ENCODE measurements around the gene PLA2G3. TPM values are rescaled to one million over a fixed set of nuclear protein-coding genes. Genes with fewer than 3 reads are reported as not detected.
"Not testable (repeated sequence)": the region's sequence is repeated elsewhere in the genome, so short reads cannot be mapped to it uniquely, and the experiment has no call there.

PLA2G3 gene
- total RNA-seq, 1 donor from 2014 or later: not detected

DNA sequence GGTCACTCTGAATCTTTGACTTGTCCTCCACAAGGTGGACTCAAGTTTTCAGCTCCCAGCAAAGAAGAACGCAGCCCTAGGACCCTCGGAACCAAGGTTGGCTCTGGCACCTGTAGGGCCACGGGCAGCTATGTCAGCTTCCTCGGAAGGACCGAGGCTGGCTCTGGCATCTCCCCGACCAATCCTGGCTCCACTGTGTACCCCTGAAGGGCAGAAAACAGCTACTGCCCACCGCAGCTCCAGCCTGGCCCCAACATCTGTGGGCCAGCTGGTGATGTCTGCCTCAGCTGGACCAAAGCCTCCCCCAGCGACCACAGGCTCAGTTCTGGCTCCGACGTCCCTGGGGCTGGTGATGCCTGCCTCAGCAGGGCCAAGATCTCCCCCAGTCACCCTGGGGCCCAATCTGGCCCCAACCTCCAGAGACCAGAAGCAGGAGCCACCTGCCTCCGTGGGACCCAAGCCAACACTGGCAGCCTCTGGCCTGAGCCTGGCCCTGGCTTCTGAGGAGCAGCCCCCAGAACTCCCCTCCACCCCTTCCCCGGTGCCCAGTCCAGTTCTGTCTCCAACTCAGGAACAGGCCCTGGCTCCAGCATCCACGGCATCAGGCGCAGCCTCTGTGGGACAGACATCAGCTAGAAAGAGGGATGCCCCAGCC is 15.4 kb downstream of the PLA2G3 start:
- intact Hi-C loops (cut with micrococcal nuclease): no loop called here

- intact Hi-C loops (cut with micrococcal nuclease): no loop called here
Observed at GRCh38 chr22:31124290-31124689, 16.0 kb downstream of the PLA2G3 start.

GRCh38 chr22:31123292-31123602 is 17.1 kb downstream of the PLA2G3 start:
- intact Hi-C loops (cut with micrococcal nuclease): no loop called here

DNA sequence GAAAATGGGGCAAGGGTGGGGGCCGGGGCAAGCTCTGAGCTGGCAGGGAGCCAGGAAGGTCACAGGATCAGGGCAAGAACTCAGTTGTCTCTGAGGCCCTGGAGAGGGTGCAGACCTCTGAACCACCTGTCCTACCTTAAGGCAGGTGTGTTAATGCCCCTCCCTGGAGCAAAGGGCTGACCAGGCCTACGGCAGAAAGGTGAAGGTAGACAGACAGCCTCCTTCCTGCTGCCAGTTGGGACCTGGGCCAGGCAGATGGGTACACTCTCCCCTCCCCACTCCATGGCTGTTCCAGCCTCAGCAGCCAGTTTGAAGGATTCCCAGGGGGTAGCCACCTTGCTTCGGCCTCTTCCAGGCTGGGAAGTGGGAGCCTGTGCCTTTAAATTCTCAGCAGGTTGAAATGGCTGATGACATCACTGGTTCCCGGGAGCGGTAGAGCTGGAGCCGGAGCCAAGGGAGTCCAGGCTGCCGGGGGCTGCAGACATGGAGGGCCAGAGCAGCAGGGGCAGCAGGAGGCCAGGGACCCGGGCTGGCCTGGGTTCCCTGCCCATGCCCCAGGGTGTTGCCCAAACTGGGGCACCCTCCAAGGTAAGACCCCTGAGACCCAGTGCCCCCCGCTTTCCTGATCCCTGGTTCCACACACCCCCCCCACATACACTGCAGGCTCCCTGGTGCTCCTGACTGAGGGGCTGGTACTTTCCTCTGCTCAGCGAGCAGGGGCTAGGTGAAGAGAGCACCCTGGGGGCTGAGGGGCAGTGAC is 17.6 kb downstream of the PLA2G3 start, which contains the start of gene INPP5J:
Gene INPP5J (plus strand): TSS at position 435 of the 760 bp plus-strand sequence. CDS start 49 bp downstream, at position 484.
- intact Hi-C loops (cut with micrococcal nuclease): no loop called here

DNA sequence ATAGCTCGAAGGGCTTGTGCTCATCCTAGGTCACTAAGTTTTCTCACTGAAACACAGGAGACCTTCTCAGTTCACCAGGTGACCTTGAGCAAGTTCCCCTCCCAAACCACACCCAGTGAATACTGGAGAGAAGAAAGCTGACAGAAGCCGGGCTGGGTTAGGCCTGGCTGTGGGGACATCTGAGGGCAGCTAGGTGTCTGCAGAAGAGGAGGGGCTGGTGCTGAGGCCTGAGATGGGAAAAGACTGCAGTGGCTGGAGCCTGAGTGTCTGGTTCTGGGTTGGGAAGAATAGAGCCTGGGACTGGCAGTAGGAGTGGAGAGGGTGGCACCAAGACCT is 18.1 kb downstream of the PLA2G3 start:
- intact Hi-C loops (cut with micrococcal nuclease): no loop called here

DNA sequence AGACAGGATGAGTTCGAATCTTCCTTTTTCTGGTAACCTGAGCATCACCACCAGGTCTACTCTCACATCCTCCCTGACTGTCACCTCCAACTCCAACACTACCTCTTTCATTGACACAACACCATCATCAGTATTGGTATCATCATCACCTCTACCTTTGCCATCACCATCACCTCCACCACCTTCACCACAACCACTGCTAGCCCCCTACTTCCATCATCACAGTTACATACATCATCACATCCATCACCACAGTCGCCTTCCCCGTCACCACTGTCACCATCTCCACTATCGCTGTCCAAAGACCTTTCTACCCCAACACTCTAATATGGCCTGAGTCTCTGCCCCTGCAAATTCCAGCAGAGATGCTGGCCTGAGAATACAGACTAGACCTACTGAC is 18.9 kb downstream of the PLA2G3 start:
- intact Hi-C loops (cut with micrococcal nuclease): no loop called here

DNA sequence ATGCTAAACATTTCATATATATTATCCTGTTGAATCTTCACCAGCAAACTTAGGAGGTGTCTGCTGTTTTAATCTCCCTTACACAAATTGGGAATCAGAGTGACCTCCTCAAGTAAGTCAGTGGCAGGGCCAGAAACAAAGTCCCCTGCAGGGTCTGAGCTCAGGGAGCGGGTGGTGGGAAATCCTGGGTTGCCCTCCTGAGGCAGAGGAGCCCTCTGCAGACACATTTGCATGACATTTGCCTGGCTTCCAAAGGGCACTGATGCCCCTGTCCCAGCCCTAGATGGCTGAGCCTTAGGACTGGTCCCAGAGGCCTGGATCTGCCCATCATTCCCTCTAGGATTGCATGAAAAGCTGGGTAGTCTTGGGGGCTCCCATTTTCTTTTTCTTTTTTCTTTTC is 19.7 kb downstream of the PLA2G3 start:
- intact Hi-C loops (cut with micrococcal nuclease): no loop called here

DNA sequence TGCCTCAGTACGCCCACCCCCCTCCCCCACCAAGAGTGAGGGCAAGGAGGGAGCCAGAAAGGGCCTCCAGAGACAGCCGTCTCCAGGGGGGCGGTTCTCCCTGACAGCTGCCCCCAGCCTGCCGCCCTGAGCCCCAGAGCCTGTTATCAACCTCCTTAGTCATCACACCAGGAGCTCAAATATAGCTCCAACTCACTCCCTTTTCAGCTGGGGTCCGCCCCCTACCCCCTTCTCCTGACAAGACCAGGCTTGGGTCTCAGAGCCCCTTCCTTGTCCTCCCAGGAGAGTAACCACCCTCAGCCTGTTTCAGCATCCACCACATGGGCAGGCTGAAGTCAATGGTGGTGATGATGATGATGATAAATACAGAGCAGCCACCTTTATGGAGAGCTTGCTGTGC is 20.1 kb downstream of the PLA2G3 start:
- intact Hi-C loops (cut with micrococcal nuclease): no loop called here

GRCh38 chr22:31119026-31119717 is 21.1 kb downstream of the PLA2G3 start:
- intact Hi-C loops (cut with micrococcal nuclease): no loop called here

- intact Hi-C loops (cut with micrococcal nuclease): no loop called here
Observed at GRCh38 chr22:31118046-31118820, 22.1 kb downstream of the PLA2G3 start.

DNA sequence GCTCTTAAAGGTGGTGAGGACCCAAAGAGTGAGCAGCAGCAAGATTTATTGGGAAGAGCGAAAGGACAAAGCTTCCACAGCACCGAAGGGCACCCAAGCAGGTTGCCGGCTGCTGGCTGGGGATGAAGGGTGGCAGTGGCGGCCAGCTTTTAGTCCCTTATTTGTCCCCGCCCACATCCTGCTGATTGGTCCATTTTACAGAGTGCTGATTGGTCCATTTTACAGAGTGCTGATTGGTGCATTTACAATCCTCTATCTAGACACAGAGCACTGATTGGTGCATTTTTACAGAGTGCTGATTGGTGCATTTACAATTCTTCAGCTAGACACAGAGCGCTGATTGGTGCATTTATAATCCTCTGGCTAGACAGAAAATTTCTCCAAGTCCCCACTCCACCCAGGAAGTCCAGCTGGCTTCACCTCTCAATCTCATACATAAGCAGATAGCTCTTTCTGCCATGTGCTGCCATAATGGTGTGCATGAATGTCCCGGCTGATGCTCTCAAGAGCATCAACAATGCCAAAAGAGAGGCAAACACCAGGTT is 27.7 kb downstream of the PLA2G3 start:
- intact Hi-C loops (cut with micrococcal nuclease): not testable (repeated sequence)

GRCh38 chr22:31107894-31108218 is 32.5 kb downstream of the PLA2G3 start:
- intact Hi-C loops (cut with micrococcal nuclease): loop anchor here (1.0 to 5.0 kb wide), 4 partner anchors 24 to 204 kb away; partner anchors contain the start of gene LIMK2

DNA sequence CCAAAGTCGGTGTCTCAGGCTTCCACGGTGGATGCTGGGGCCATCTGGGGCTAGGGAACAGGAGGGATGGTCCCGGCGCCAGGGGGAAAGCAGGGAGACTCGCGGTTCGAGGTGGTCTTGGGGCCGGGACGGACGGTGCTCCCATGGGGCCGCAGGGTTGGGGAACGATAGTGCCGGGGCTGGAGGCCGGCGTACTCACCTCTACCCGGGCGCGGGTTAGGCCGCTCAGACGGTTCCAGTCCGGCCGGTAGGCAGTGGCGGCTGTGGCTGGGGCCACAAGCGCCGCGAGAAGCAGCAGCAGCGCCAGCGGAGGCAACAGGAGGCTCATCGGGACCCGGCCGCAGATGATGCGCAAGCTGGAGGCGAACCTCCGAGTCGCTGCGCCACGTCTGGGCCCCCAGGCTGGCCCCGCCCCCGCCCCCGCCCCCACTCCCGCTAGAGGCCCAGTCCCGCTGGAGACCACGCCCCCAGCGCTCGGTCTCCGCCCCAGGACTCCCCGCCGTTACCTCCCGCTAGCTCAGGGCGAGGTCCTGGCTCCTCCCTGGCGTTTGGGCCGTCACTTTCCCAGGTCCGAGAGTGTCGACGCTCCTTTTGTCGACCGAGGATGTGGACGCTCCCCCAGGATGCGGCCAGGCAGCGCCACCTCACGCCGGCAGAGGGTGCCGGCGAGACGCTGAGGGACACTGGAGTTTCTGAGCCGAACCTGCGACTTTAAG is 33.0 kb downstream of the PLA2G3 start, which contains the start of gene SELENOM:
Gene SELENOM (minus strand): TSS at position 391 of the 716 bp plus-strand sequence. CDS start 63 bp downstream, at position 328.
- intact Hi-C loops (cut with micrococcal nuclease): loop anchor here (1.0 to 5.0 kb wide), 4 partner anchors 23 to 205 kb away; partner anchors contain the start of gene LIMK2

- intact Hi-C loops (cut with micrococcal nuclease): loop anchor here (1.0 to 5.0 kb wide), 4 partner anchors 22 to 206 kb away; partner anchors contain the start of gene LIMK2
Observed at GRCh38 chr22:31106731-31107177, 33.6 kb downstream of the PLA2G3 start.

- intact Hi-C loops (cut with micrococcal nuclease): loop anchor here (2.0 to 5.0 kb wide), 3 partner anchors 106 to 206 kb away; partner anchors contain the start of gene LIMK2
Observed at GRCh38 chr22:31106001-31106571, 34.2 kb downstream of the PLA2G3 start.

DNA sequence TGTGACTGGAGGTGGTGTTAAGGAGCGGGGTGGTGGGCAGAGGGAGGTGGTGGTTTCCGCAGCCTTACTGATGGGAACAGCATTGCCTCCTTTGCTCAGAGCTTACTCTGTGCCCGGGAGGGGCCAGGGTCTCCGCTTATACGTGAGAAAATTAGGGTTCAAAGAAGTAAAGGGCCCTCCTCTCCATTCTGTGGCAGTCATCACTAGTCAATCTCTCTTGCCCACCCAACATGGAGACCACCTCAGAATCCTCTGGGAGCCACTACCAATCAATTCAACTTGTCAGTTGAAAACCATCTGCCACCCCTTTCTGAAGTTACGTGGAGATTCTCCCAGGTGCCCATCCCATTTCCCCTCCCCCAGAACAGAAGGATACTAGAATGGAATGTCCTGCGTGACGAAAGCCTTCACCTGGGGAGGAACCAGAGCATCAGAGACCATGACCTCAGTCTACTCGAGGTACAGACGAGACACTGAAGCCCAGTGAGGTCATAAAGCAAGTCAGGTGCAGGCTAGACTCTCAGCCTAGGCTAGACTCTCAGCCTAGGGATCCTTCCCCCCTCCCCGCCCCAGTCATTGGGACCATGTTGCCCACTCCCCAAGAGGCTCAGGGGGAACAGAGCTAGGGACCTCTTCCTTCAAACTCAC is 34.9 kb downstream of the PLA2G3 start:
- intact Hi-C loops (cut with micrococcal nuclease): loop anchor here (5.0 kb wide), 2 partner anchors 107 to 207 kb away; partner anchors contain the start of gene LIMK2

GRCh38 chr22:31104869-31105268 is 35.4 kb downstream of the PLA2G3 start:
- intact Hi-C loops (cut with micrococcal nuclease): loop anchor here (5.0 kb wide), 2 partner anchors 107 to 207 kb away; partner anchors contain the start of gene LIMK2

GRCh38 chr22:31103899-31104694 is 36.2 kb downstream of the PLA2G3 start:
- intact Hi-C loops (cut with micrococcal nuclease): no loop called here

Measured in T-helper 2 cell treated with Interferon-gamma antibody and Interleukin-4, amounts not matched to agents 100 ng/mL and 5 ng/mL, for 36 hours (primary cell).